Liver (tissue), 9 donors: ENCODE results near the gene CAPZA2. TPM values are rescaled to one million over a fixed set of nuclear protein-coding genes. Genes with fewer than 3 reads are reported as not detected.
A peak's percentile ranks its signal among the peaks of the same experiment; 100 is the strongest.

Source experiments
- DNase-seq: peaks from one replicate; pipeline ENCODE4 v3.0.0-alpha.2; 2017; ENCODE audit warnings: low spot score
- H3K27ac ChIP-seq, 2 donors: one replicate each; pipeline ENCODE4 v1.7.0; 2013; ENCODE audit warnings: inconsistent platforms in 2 of 2, low read length in 2 of 2, control low read depth in 1 of 2, low read depth in 1 of 2, mild to moderate bottlenecking in 1 of 2
- H3K27me3 ChIP-seq, 4 donors: one replicate each; pipeline versions ENCODE4 v1.6.1 to v1.7.0; 2013; ENCODE audit warnings: low read length in 3 of 4, inconsistent platforms in 1 of 4, mild to moderate bottlenecking in 1 of 4, moderate library complexity in 1 of 4; ENCODE audit not compliant: control insufficient read depth in 4 of 4, insufficient read depth in 4 of 4
- H3K36me3 ChIP-seq, 4 donors: one replicate each; pipeline versions ENCODE4 v1.6.1 to v1.7.0; 2013; ENCODE audit warnings: low read length in 3 of 4, mild to moderate bottlenecking in 3 of 4, low read depth in 1 of 4, moderate library complexity in 1 of 4; ENCODE audit not compliant: control insufficient read depth in 4 of 4, insufficient read depth in 3 of 4
- H3K4me1 ChIP-seq, 4 donors: one replicate each; pipeline versions ENCODE4 v1.6.1 to v1.7.0; 2013; ENCODE audit warnings: low read length in 3 of 4, mild to moderate bottlenecking in 3 of 4, moderate library complexity in 1 of 4; ENCODE audit not compliant: control insufficient read depth in 4 of 4, insufficient read depth in 4 of 4
- H3K4me3 ChIP-seq, 3 donors: one replicate each; pipeline versions ENCODE4 v1.6.1 to v1.7.0; 2013; ENCODE audit warnings: low read length in 3 of 3, control low read depth in 1 of 3, low read depth in 1 of 3, mild to moderate bottlenecking in 1 of 3
- H3K9ac ChIP-seq, 2 donors: one replicate each; pipeline ENCODE4 v1.7.0; 2013; ENCODE audit warnings: low read length in 2 of 2, mild to moderate bottlenecking in 2 of 2, moderate library complexity in 2 of 2, control low read depth in 1 of 2, low read depth in 1 of 2
- H3K9me3 ChIP-seq, 4 donors: one replicate each; pipeline versions ENCODE4 v1.6.1 to v1.7.0; 2013; ENCODE audit warnings: low read length in 3 of 4; ENCODE audit not compliant: control insufficient read depth in 4 of 4
- EGR1 ChIP-seq, 2 donors: IDR thresholded peaks; 2 replicates each; pipeline ENCODE4 v1.6.1; 2016 to 2018; ENCODE audit warnings: antibody characterized with exemption in 2 of 2, low read depth in 2 of 2
- FOXA1 ChIP-seq: IDR thresholded peaks from 2 replicates; pipeline ENCODE4 v1.6.1; 2016; ENCODE audit warnings: antibody characterized with exemption
- FOXA2 ChIP-seq: IDR thresholded peaks from 2 replicates; pipeline ENCODE4 v1.6.1; 2016; ENCODE audit warnings: antibody characterized with exemption
- GABPA ChIP-seq, 2 donors: IDR thresholded peaks in 1 of 2; conservative IDR thresholded peaks in 1 of 2; 2 replicates each; pipeline ENCODE4 v1.6.1; 2016; ENCODE audit warnings: antibody characterized with exemption in 2 of 2, mild to moderate bottlenecking in 1 of 2, moderate library complexity in 1 of 2
- HNF4A ChIP-seq, 2 donors: conservative IDR thresholded peaks; 2 replicates each; pipeline ENCODE4 v1.6.1; 2016; ENCODE audit warnings: antibody characterized with exemption in 2 of 2, mild to moderate bottlenecking in 2 of 2
- JUND ChIP-seq, 2 donors: IDR thresholded peaks; 2 replicates each; pipeline ENCODE4 v1.6.1; 2016; ENCODE audit warnings: antibody characterized with exemption in 2 of 2
- MAX ChIP-seq: IDR thresholded peaks from 2 replicates; pipeline ENCODE4 v1.6.1; 2016; ENCODE audit warnings: antibody characterized with exemption
- NR2F2 ChIP-seq: IDR thresholded peaks from 2 replicates; pipeline ENCODE4 v1.6.1; 2016; ENCODE audit warnings: antibody characterized with exemption
- RAD21 ChIP-seq, 2 donors: IDR thresholded peaks; 2 replicates each; pipeline ENCODE4 v1.6.1; 2016; ENCODE audit warnings: antibody characterized with exemption in 2 of 2, mild to moderate bottlenecking in 2 of 2
- WGBS: extraction: QIAGEN DNeasy Blood & Tissue Kit; methylation state at CpG from one replicate; pipeline ENCODE4 v1.1.7; 2013; 5-methylcytosine and 5-hydroxymethylcytosine counted together
- polyA plus RNA-seq, 2 donors: library from polyadenylated mRNA; stranded (reverse) in 1 of 2; unstranded in 1 of 2; fragments of 200-250 nt in 1 of 2; fragments of >200 nt in 1 of 2; fragmentation: Nextera tagmentation in 1 of 2; extraction: Ambion mirVana in 1 of 2; gene quantifications; one replicate each; pipeline versions ENCODE4 v1.2.1 to v1.2.3, GENCODE V29; 2013 to 2015
- total RNA-seq, 2 donors: library from RNA; depleted of rRNA; stranded (reverse); fragments of >200 nt; gene quantifications; one replicate each; pipeline ENCODE4 v1.2.3, GENCODE V29; 2014
- TF ChIP-seq, protein P1 (sequence below): IDR thresholded peaks from 2 replicates; pipeline ENCODE4 v1.6.1; 2016; ENCODE audit warnings: antibody characterized with exemption
- TF ChIP-seq, protein P2 (sequence below): IDR thresholded peaks from 2 replicates; pipeline ENCODE4 v1.6.1; 2016; ENCODE audit warnings: antibody characterized with exemption, mild to moderate bottlenecking
- donor health status: healthy.
- donor health status: healthy.
- donor health status: healthy.
- donor health status: healthy.
- donor health status: healthy.

The CAPZA2 gene
- total and polyA plus RNA-seq, 4 donors: 45.1 to 90.0 (median 69.1) TPM

- peak; percentile 42 for DNase-seq
- Histone ChIP-seq H3K27ac (no peak overlapping the region), H3K4me1 (peaks cover 0 to 5% (median 4%) of the 10 kb centered on the region in 4 donors), H3K9me3 (no peaks in the 10 kb centered on the region), H3K36me3 (peaks cover 0 to 17% (median 6%) of the 10 kb centered on the region in 4 donors), H3K9ac (no peak overlapping the region), H3K27me3 (no peaks in the 10 kb centered on the region), H3K4me3 (no peak overlapping the region)
- WGBS: 52% methylated on average over 9 of the region's 9 CpGs
- TF ChIP-seq GABPA (IDR thresholded peaks at IDR 0.05 in 1 of 2, conservative IDR thresholded peaks at IDR 0.05 in 1 of 2) (no peak), HNF4A (conservative IDR thresholded peaks at IDR 0.05) (peak; percentile 53 to 59), RAD21 (IDR thresholded peaks at IDR 0.05) (peak in 1 of 2 donors; percentile 22), EGR1 (IDR thresholded peaks at IDR 0.05; ENCODE audit: low read depth in 2 of 2) (no peak), JUND (IDR thresholded peaks at IDR 0.05) (no peak), FOXA2 (no peak)
- TF ChIP-seq, protein P1, sequence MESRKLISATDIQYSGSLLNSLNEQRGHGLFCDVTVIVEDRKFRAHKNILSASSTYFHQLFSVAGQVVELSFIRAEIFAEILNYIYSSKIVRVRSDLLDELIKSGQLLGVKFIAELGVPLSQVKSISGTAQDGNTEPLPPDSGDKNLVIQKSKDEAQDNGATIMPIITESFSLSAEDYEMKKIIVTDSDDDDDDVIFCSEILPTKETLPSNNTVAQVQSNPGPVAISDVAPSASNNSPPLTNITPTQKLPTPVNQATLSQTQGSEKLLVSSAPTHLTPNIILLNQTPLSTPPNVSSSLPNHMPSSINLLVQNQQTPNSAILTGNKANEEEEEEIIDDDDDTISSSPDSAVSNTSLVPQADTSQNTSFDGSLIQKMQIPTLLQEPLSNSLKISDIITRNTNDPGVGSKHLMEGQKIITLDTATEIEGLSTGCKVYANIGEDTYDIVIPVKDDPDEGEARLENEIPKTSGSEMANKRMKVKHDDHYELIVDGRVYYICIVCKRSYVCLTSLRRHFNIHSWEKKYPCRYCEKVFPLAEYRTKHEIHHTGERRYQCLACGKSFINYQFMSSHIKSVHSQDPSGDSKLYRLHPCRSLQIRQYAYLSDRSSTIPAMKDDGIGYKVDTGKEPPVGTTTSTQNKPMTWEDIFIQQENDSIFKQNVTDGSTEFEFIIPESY: no peak
These were observed 27.4 kb upstream of the CAPZA2 start for GRCh38 chr7:116834815-116835504.

- Histone ChIP-seq H3K4me3 (no peak overlapping the region), H3K27ac (no peak overlapping the region), H3K9ac (no peak overlapping the region), H3K4me1 (peaks cover 0 to 5% (median 4%) of the 10 kb centered on the region in 4 donors), H3K27me3 (no peaks in the 10 kb centered on the region), H3K9me3 (no peaks in the 10 kb centered on the region), H3K36me3 (peaks cover 0 to 17% (median 7%) of the 10 kb centered on the region in 4 donors)
- WGBS: 88% methylated on average over 2 of the region's 2 CpGs
- TF ChIP-seq FOXA2 (no peak), GABPA (IDR thresholded peaks at IDR 0.05 in 1 of 2, conservative IDR thresholded peaks at IDR 0.05 in 1 of 2) (no peak), FOXA1 (no peak), NR2F2 (no peak), MAX (no peak)
- TF ChIP-seq, protein P2, sequence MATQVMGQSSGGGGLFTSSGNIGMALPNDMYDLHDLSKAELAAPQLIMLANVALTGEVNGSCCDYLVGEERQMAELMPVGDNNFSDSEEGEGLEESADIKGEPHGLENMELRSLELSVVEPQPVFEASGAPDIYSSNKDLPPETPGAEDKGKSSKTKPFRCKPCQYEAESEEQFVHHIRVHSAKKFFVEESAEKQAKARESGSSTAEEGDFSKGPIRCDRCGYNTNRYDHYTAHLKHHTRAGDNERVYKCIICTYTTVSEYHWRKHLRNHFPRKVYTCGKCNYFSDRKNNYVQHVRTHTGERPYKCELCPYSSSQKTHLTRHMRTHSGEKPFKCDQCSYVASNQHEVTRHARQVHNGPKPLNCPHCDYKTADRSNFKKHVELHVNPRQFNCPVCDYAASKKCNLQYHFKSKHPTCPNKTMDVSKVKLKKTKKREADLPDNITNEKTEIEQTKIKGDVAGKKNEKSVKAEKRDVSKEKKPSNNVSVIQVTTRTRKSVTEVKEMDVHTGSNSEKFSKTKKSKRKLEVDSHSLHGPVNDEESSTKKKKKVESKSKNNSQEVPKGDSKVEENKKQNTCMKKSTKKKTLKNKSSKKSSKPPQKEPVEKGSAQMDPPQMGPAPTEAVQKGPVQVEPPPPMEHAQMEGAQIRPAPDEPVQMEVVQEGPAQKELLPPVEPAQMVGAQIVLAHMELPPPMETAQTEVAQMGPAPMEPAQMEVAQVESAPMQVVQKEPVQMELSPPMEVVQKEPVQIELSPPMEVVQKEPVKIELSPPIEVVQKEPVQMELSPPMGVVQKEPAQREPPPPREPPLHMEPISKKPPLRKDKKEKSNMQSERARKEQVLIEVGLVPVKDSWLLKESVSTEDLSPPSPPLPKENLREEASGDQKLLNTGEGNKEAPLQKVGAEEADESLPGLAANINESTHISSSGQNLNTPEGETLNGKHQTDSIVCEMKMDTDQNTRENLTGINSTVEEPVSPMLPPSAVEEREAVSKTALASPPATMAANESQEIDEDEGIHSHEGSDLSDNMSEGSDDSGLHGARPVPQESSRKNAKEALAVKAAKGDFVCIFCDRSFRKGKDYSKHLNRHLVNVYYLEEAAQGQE: no peak
- no peak for DNase-seq
These were observed 26.3 kb upstream of the CAPZA2 start for GRCh38 chr7:116836048-116836447.

DNA sequence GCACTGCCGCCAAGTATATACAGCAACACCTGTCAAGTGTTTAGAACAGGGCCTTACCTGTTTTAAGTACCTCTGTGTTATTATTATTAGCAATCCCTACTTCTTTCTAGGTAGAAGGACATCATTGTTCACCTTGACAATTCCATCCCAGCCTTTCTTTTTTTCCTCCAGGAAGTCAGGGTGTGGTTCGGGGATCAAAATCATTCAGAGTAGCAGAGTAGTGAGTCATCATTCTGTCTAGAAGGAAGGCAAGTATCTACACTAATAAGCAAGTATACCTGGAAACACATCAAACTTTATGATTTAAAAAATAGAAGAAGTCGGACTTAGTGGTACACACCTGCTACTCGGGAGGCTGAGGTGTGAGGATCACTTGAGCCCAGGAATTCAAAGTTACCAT, 25.5 kb upstream of the CAPZA2 start:
- H3K27me3 ChIP-seq: no peaks in the 10 kb centered on the region
- H3K4me3 ChIP-seq: no peak overlapping the region
- H3K4me1 ChIP-seq: peaks cover 0 to 5% (median 4%) of the 10 kb centered on the region in 4 donors
- peaks cover 0 to 17% (median 7%) of the 10 kb centered on the region in 4 donors for H3K36me3 ChIP-seq
- no peak overlapping the region for H3K9ac ChIP-seq
- H3K9me3 ChIP-seq: no peaks in the 10 kb centered on the region
- no peak overlapping the region for H3K27ac ChIP-seq
- no peak for DNase-seq
- no peak for TF ChIP-seq JUND (IDR thresholded peaks at IDR 0.05)
- 90% methylated on average over 4 of the region's 4 CpGs for WGBS
